Endodermal cell (in vitro differentiated cells): ENCODE data around the gene RFWD3. TPM values are rescaled to one million over a fixed set of nuclear protein-coding genes. Genes with fewer than 3 reads are reported as not detected.
A peak's percentile ranks its signal among the peaks of the same experiment; 100 is the strongest.

ENCODE experiments used
- DNase-seq: peaks from one replicate; pipeline ENCODE4 v3.0.0-alpha.2; 2017
- H3K27ac ChIP-seq: 2 replicates; pipeline ENCODE4 v1.5.1; 2013; ENCODE audit warnings: mild to moderate bottlenecking, low read depth, low read length, moderate library complexity
- H3K27me3 ChIP-seq: 2 replicates; pipeline ENCODE4 v1.6.1; 2013; ENCODE audit warnings: mild to moderate bottlenecking, low read length, moderate library complexity; ENCODE audit not compliant: insufficient read depth, control insufficient read depth, poor library complexity, severe bottlenecking
- H3K36me3 ChIP-seq: 2 replicates; pipeline ENCODE4 v1.7.0; 2013; ENCODE audit warnings: mild to moderate bottlenecking, low read length, moderate library complexity; ENCODE audit not compliant: control insufficient read depth, insufficient read depth
- H3K4me1 ChIP-seq: one replicate; pipeline ENCODE4 v1.7.0; 2013; ENCODE audit warnings: low read length; ENCODE audit not compliant: control insufficient read depth, insufficient read depth
- H3K4me3 ChIP-seq: 2 replicates; pipeline ENCODE4 v1.5.1; 2013; ENCODE audit warnings: mild to moderate bottlenecking, low read length, moderate library complexity
- H3K9ac ChIP-seq: 2 replicates; pipeline ENCODE4 v1.6.1; 2013; ENCODE audit warnings: mild to moderate bottlenecking, low read length, moderate library complexity; ENCODE audit not compliant: poor library complexity, severe bottlenecking; ENCODE audit errors: extremely low read depth
- H3K9me3 ChIP-seq: 2 replicates; pipeline ENCODE4 v1.6.1; 2013; ENCODE audit warnings: mild to moderate bottlenecking, low read length, moderate library complexity; ENCODE audit not compliant: control insufficient read depth
- H3K27ac Mint-ChIP-seq: 2 replicates; pipeline ENCODE4 v1.8.0; 2020; ENCODE audit warnings: mixed read lengths
- H3K27me3 Mint-ChIP-seq: 2 replicates; pipeline ENCODE4 v1.8.0; 2021; ENCODE audit warnings: mild to moderate bottlenecking, mixed read lengths; ENCODE audit not compliant: insufficient read depth
- H3K36me3 Mint-ChIP-seq: 2 replicates; pipeline ENCODE4 v1.8.0; 2020; ENCODE audit warnings: low read depth, mixed read lengths
- H3K4me1 Mint-ChIP-seq: 2 replicates; pipeline ENCODE4 v1.8.0; 2020; ENCODE audit warnings: mixed read lengths
- H3K4me3 Mint-ChIP-seq: 2 replicates; pipeline ENCODE4 v1.8.0; 2020; ENCODE audit warnings: mild to moderate bottlenecking, moderate library complexity, mixed read lengths
- H3K9me3 Mint-ChIP-seq: 2 replicates; pipeline ENCODE4 v1.8.0; 2020; ENCODE audit warnings: mild to moderate bottlenecking, mixed read lengths
- CTCF ChIP-seq: fragments of 200-600 bp; sonication (generic); conservative IDR thresholded peaks from 2 replicates; pipeline ENCODE4 v1.5.0; 2021; ENCODE audit warnings: antibody characterized with exemption, mild to moderate bottlenecking
- WGBS, 2 experiments: methylation state at CpG; one replicate each; pipeline versions ENCODE4 v1.1.5 to v1.1.7; 2013; ENCODE audit warnings: missing lambda C conversion rate in 2 of 2, mixed read lengths in 1 of 2; ENCODE audit not compliant: insufficient coverage in 1 of 2, insufficient read length in 1 of 2; 5-methylcytosine and 5-hydroxymethylcytosine counted together
- total RNA-seq, 2 donors: library from RNA; stranded (reverse); fragmentation: NEBNext Ultra II Directional in 1 of 2; extraction: Animal tissue kit (Norgen Biotek cat#: 25700) in 1 of 2; gene quantifications; 2 replicates in 1 of 2; 3 replicates in 1 of 2; pipeline ENCODE4 v1.2.1, GENCODE V29; 2021

The RFWD3 gene
- total RNA-seq, 2 donors from 2014 or later, result 81.7 to 97.7 TPM

DNA sequence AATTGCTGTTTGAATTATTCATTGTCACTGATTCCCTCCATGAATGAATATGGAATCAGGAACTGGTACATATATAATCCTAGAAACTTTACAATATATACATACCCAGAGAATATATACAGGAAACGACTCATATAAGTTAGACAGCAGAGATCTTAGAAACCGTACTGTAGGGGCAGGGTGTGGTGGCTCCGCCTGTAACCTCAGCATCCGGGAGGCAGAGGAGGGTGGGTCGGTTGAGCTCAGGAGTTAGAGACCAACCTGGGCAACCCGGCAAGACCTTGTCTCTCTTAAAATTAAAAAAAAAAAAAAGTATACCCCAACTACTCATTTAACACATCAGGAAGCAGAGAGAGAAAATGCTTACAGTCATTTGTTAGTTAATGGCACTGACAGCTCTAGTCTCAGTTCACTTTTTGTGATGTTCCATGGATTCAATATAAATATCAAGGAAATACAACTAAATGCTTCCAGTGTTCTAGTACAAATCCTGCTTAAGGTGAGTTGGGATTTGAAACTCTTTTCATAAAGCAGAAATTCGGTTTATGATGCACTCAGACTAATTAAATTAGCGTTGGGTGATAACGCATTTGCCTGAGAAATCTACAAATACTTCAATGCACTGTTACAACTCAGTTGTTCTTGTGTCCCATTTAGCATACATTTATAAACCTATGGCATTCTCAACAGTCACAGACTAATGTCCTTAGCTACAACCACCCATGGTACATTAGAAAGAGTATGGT lies 65.4 kb downstream of the RFWD3 start:
- Histone ChIP-seq H3K9ac (no peak overlapping the region), H3K36me3 (peaks cover 9% of the 10 kb centered on the region), H3K27me3 (no peaks in the 10 kb centered on the region), H3K4me1 (peaks cover 9% of the 10 kb centered on the region), H3K4me3 (peak overlapping the region; percentile 15), H3K27ac (no peak overlapping the region), H3K9me3 (no peaks in the 10 kb centered on the region)
- 85 to 93% methylated on average over 5 to 9 of the region's 9 CpGs for WGBS, 2 experiments
- no peak for TF ChIP-seq CTCF
- Mint-ChIP-seq H3K36me3 (peaks cover 17% of the 10 kb centered on the region), H3K9me3 (no peaks in the 10 kb centered on the region), H3K4me3 (no peak overlapping the region), H3K4me1 (peaks cover 31% of the 10 kb centered on the region), H3K27me3 (peaks cover 7% of the 10 kb centered on the region), H3K27ac (no peak overlapping the region)
- DNase-seq, result no peak

- Histone ChIP-seq H3K27me3 (no peaks in the 10 kb centered on the region), H3K4me1 (peaks cover 3% of the 10 kb centered on the region), H3K9me3 (peaks cover 6% of the 10 kb centered on the region), H3K27ac (no peak overlapping the region), H3K9ac (no peak overlapping the region), H3K4me3 (no peak overlapping the region), H3K36me3 (peaks cover 10% of the 10 kb centered on the region)
- Mint-ChIP-seq H3K9me3 (no peaks in the 10 kb centered on the region), H3K4me1 (peaks cover 13% of the 10 kb centered on the region), H3K4me3 (no peak overlapping the region), H3K27me3 (no peaks in the 10 kb centered on the region), H3K27ac (no peak overlapping the region), H3K36me3 (peaks cover 22% of the 10 kb centered on the region)
- no peak for TF ChIP-seq CTCF
- 85 to 100% methylated on average over 2 of the region's 2 CpGs for WGBS, 2 experiments
- DNase-seq, result no peak
These were observed 70.1 kb downstream of the RFWD3 start for GRCh38 chr16:74596586-74596985.

DNA sequence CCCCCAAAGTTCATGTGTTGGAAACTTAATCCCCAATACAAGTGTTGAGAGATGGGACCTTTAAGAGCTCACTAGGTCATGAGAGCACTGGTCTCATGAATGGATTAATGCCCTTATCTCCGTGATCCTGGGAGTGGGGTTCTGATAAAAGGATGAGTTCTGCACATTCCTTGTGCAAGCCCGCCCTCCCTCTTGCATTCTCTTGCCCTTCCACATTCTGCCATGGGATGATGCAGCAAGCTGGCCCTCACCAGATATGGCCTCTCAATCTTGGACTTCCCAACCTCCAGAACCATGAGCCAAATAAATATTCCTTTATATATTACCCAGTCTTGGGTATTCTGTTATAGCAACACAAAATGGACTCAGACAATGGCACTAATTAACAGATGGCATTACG lies 73.8 kb downstream of the RFWD3 start:
- Histone ChIP-seq H3K4me3 (no peak overlapping the region), H3K27ac (no peak overlapping the region), H3K4me1 (no peaks in the 10 kb centered on the region), H3K9me3 (peaks cover 6% of the 10 kb centered on the region), H3K27me3 (no peaks in the 10 kb centered on the region), H3K9ac (no peak overlapping the region), H3K36me3 (peaks cover 8% of the 10 kb centered on the region)
- peaks cover 11% of the 10 kb centered on the region for H3K4me1 Mint-ChIP-seq
- no peak for TF ChIP-seq CTCF
- H3K9me3 Mint-ChIP-seq, result no peaks in the 10 kb centered on the region
- DNase-seq, result no peak
- peaks cover 14% of the 10 kb centered on the region for H3K36me3 Mint-ChIP-seq
- H3K27ac Mint-ChIP-seq, result no peak overlapping the region
- H3K27me3 Mint-ChIP-seq, result no peaks in the 10 kb centered on the region
- H3K4me3 Mint-ChIP-seq, result no peak overlapping the region
- 93% methylated on average over 3 of the region's 3 CpGs; no CpG with 5 or more reads in 1 of the 2 experiments for WGBS, 2 experiments
